BE2C (cell line): ENCODE measurements around the gene TXNL4B.

Experiments
- DNase-seq: peaks from one replicate; pipeline ENCODE4 v3.0.0-alpha.2; 2020
- H3K27me3 ChIP-seq: fragments of 250-450 bp; sonication (Bioruptor Pico); 2 replicates; pipeline ENCODE4 v1.5.1; 2020; ENCODE audit warnings: mild to moderate bottlenecking
- H3K36me3 ChIP-seq: fragments of 250-450 bp; sonication (Bioruptor Pico); 2 replicates; pipeline ENCODE4 v1.5.1; 2020; ENCODE audit warnings: mild to moderate bottlenecking
- H3K4me1 ChIP-seq: fragments of 250-450 bp; sonication (Bioruptor Pico); 2 replicates; pipeline ENCODE4 v1.5.1; 2020
- H3K4me3 ChIP-seq: 2 replicates; pipeline ENCODE4 v1.5.1; 2011; ENCODE audit warnings: low read depth, low read length
- H3K9me3 ChIP-seq: fragments of 250-450 bp; sonication (Bioruptor Pico); 2 replicates; pipeline ENCODE4 v1.5.1; 2020
- CTCF ChIP-seq: IDR thresholded peaks from 2 replicates; pipeline ENCODE4 v1.5.1; 2012; ENCODE audit warnings: mild to moderate bottlenecking, low read depth, low read length

Gene TXNL4B

GRCh38 chr16:72036098-72036497 is 57.3 kb downstream of the TXNL4B start:
- Histone ChIP-seq H3K9me3 (no peaks in the 10 kb centered on the region), H3K4me1 (no peaks in the 10 kb centered on the region), H3K27me3 (no peaks in the 10 kb centered on the region), H3K4me3 (no peak overlapping the region), H3K36me3 (no peaks in the 10 kb centered on the region)
- no peak for TF ChIP-seq CTCF
- no peak for DNase-seq
